KMS-11 (cell line): ENCODE results near the gene KLHL26.

Experiments used
- H2AFZ ChIP-seq: fragments of 200-600 bp; sonication (generic); 2 replicates; pipeline ENCODE4 v1.6.1; 2016; ENCODE audit warnings: antibody characterized with exemption, mixed run types, low read depth
- H3K27ac ChIP-seq: fragments of 200-600 bp; sonication (generic); 2 replicates; pipeline ENCODE4 v1.6.1; 2016; ENCODE audit warnings: mild to moderate bottlenecking, mixed run types
- H3K27me3 ChIP-seq: fragments of 200-600 bp; sonication (generic); 2 replicates; pipeline ENCODE4 v1.6.1; 2017; ENCODE audit warnings: mild to moderate bottlenecking, low read depth, mixed run types, moderate library complexity; ENCODE audit not compliant: insufficient read depth
- H3K36me3 ChIP-seq: fragments of 200-600 bp; sonication (generic); 2 replicates; pipeline ENCODE4 v1.6.1; 2017; ENCODE audit warnings: mild to moderate bottlenecking, mixed run types; ENCODE audit not compliant: insufficient read depth
- H3K4me1 ChIP-seq: fragments of 200-600 bp; sonication (generic); 2 replicates; pipeline ENCODE4 v1.6.1; 2016; ENCODE audit warnings: mild to moderate bottlenecking, low read depth, mixed run types; ENCODE audit not compliant: poor library complexity, severe bottlenecking
- H3K4me2 ChIP-seq: fragments of 200-600 bp; sonication (generic); 2 replicates; pipeline ENCODE4 v1.7.0; 2016; ENCODE audit warnings: mild to moderate bottlenecking, mixed run types
- H3K4me3 ChIP-seq: fragments of 200-600 bp; sonication (generic); IDR thresholded peaks from 2 replicates; pipeline ENCODE4 v1.6.1; 2017; ENCODE audit warnings: low read depth, low read length, mixed read lengths; ENCODE audit not compliant: insufficient read depth
- H3K79me2 ChIP-seq: fragments of 200-600 bp; sonication (generic); 2 replicates; pipeline ENCODE4 v1.6.1; 2016; ENCODE audit warnings: low read depth, mixed run types; ENCODE audit not compliant: insufficient read depth
- H3K9ac ChIP-seq: fragments of 200-600 bp; sonication (generic); 2 replicates; pipeline ENCODE4 v1.6.1; 2016; ENCODE audit warnings: mild to moderate bottlenecking, mixed run types
- H4K20me1 ChIP-seq: fragments of 200-600 bp; sonication (generic); 2 replicates; pipeline ENCODE4 v1.6.1; 2016; ENCODE audit warnings: mild to moderate bottlenecking, mixed run types; ENCODE audit not compliant: insufficient read depth
- TF ChIP-seq, protein P1 (sequence below): fragments of 200-600 bp; sonication (generic); conservative IDR thresholded peaks from 2 replicates; pipeline ENCODE4 v1.6.1; 2017; ENCODE audit warnings: low read depth, mild to moderate bottlenecking, antibody characterized with exemption, low read length, moderate library complexity, mixed read lengths

Gene KLHL26

DNA sequence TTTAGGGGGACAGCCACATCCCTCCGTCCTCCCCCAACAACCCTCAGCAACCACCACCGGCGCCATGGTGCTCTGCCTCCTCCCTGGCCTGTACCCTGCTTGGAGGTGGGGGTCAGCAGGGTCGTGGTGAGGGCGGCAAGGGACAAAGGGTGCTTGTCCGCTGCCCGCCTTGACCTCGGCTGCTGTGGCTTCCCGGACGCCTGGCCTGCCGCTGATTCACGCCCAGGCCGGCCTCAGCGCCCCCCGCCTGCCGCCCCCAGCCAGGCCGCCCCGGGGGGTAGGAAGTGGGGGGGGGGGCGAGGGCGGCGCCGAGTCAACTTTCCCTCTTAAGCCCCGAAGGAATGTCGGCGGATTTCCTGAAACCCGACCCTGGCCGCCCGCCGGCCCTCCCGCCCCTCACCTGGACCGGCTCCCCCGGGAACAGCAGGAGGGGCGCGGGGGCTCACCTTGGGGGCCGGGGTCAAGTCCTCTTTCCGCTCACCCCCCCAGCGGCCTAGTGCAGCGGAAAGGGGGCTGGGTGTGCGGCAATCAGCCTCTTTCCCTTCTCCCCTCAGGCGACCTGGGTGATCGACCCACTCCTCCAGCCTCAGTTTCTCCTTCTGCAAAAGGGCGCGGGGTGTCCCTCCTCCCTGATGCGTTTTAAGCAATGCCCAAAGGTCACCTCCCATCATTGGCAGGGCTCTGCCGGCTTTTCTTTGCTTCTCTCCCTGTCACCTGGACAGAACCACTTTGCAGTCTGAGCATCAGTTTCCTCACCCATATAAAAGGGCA, 26.1 kb upstream of the KLHL26 start:
- H3K4me3 ChIP-seq = no peak overlapping the region
- no peak overlapping the region for H3K9ac ChIP-seq
- no peak overlapping the region for H3K27ac ChIP-seq
- no peaks in the 10 kb centered on the region for H3K4me1 ChIP-seq
- H3K79me2 ChIP-seq = no peaks in the 10 kb centered on the region
- no peak overlapping the region for H2AFZ ChIP-seq
- no peaks in the 10 kb centered on the region for H3K36me3 ChIP-seq
- no peaks in the 10 kb centered on the region for H4K20me1 ChIP-seq
- TF ChIP-seq, protein P1, sequence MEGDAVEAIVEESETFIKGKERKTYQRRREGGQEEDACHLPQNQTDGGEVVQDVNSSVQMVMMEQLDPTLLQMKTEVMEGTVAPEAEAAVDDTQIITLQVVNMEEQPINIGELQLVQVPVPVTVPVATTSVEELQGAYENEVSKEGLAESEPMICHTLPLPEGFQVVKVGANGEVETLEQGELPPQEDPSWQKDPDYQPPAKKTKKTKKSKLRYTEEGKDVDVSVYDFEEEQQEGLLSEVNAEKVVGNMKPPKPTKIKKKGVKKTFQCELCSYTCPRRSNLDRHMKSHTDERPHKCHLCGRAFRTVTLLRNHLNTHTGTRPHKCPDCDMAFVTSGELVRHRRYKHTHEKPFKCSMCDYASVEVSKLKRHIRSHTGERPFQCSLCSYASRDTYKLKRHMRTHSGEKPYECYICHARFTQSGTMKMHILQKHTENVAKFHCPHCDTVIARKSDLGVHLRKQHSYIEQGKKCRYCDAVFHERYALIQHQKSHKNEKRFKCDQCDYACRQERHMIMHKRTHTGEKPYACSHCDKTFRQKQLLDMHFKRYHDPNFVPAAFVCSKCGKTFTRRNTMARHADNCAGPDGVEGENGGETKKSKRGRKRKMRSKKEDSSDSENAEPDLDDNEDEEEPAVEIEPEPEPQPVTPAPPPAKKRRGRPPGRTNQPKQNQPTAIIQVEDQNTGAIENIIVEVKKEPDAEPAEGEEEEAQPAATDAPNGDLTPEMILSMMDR = no peak
- H3K4me2 ChIP-seq = no peak overlapping the region
- peaks cover 90% of the 10 kb centered on the region for H3K27me3 ChIP-seq

DNA sequence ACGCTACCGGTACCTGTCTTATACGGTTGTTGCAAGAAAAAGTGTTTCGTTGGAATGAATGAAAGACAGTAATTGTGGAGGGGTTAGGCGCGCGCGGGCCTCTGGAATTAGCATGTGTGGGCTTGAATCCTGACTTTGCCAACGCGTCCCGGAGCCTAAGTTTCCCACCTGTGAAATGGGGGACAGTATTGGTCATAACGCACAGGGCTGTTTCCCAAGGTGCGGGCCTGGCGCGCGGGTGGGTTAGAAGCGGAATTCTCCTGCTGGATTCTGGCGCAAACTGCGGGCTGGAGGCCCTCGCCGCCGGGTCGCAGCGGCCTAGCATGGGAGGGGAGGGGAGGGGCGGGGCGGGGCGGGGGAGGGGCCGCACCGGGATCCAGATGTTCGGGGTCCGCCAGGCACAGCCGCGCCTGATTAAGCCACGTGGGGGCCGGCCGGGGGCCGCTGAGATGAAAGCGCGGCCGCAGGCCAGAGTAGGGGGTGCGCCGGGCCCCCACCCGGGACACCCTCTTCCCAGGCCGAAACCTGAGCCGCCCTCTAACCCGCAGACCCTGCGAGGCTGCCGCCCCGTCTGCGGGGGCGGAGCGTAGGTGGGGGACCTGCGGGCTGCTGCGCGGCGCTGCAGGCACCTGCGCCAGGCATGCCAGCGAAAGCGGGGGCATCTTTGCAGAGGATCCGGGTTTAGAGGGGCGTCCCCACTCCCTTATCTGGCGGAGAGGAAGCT, 25.3 kb upstream of the KLHL26 start:
- no peak overlapping the region for H2AFZ ChIP-seq
- H3K36me3 ChIP-seq = no peaks in the 10 kb centered on the region
- H4K20me1 ChIP-seq = no peaks in the 10 kb centered on the region
- no peaks in the 10 kb centered on the region for H3K4me1 ChIP-seq
- H3K4me3 ChIP-seq = no peak overlapping the region
- H3K27ac ChIP-seq = no peak overlapping the region
- peak overlapping the region; percentile 63; the same call in 1 of the 2 replicates for H3K4me2 ChIP-seq
- H3K9ac ChIP-seq = no peak overlapping the region
- no peaks in the 10 kb centered on the region for H3K79me2 ChIP-seq
- peaks cover 90% of the 10 kb centered on the region for H3K27me3 ChIP-seq
- TF ChIP-seq, protein P1 = no peak

DNA sequence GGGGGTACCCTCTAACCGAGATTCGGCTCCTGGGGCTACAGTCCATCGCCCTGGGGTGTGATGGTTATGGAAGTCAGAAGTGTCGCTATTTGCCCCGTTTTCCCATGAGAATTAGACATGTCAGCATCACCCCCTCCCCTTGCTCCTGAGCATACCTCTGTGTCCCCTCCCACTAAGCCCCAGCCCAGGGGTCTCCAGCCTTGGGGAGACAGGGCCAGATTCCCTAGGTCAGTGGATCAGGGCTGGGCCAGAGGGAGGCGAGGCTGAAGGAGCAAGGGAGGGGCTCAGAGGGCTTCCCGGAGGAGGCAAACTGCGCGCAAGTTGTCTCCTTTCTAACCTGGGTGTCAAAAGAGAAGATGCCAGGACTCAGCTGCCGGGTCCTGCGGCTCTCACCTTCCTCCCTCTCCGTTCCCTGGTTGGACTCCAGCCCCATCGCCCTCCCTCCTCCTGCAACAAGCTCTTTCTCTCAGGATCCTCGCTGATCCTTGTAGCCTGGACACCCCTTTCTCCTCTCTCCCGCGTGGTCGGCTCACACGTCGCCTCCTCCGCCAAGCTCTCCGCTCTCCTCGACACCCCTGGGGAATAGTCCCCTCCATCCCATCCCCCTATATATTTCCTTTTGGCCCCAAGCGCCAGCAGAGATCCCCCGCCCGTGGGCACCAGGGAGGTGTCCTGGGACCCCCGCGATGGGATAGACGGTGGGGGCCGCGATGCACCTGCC, 24.6 kb upstream of the KLHL26 start:
- H3K36me3 ChIP-seq = no peaks in the 10 kb centered on the region
- TF ChIP-seq, protein P1 = no peak
- peak overlapping the region; percentile 63; the same call in 1 of the 2 replicates for H3K4me2 ChIP-seq
- H3K27me3 ChIP-seq = peaks cover 94% of the 10 kb centered on the region
- no peak overlapping the region for H3K27ac ChIP-seq
- H3K79me2 ChIP-seq = no peaks in the 10 kb centered on the region
- H2AFZ ChIP-seq = peak overlapping the region; percentile 41; the same call in 1 of the 2 replicates
- no peak overlapping the region for H3K9ac ChIP-seq
- H4K20me1 ChIP-seq = no peaks in the 10 kb centered on the region
- H3K4me3 ChIP-seq = no peak overlapping the region
- no peaks in the 10 kb centered on the region for H3K4me1 ChIP-seq

DNA sequence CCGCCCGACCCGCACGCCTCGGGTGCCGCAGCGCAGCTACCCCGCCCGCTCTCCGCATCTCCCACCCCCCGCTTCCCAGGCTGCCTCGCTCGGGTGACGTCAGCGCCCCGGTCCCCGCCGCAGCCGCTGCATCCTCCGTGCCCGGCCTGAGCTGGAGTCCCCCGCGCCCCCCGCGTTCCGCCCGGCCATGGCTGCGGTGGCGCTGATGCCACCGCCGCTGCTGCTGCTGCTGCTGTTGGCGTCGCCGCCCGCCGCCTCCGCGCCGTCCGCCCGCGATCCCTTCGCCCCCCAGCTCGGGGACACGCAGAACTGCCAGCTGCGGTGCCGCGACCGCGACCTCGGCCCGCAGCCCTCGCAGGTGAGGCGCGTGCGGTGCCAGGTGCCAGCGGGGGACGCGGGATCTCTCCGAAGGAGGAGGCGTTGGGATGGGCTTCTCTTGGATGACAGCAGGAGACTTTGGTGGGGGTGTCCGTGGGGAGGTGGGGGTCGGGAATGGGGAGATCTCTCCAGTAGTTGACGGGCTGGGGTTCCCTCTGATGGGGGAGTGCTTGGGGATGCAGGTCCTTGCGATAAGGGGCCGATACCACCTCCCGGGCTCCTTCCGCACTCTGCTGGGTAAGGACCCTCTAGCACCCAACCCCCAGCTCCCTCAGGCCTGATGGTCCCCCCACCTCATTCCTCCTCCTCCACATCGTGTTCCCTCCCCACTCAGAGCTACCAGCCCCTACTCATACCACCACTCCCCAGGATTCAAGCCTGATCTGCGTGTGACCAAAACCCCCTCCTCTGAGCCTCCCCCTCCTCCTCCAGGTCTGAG, 23.8 kb upstream of the KLHL26 start, which contains the start of gene TMEM59L:
TSS of gene TMEM59L (plus strand) at position 99 of the 817 bp plus-strand sequence. CDS start at position 188, 89 bp downstream.
- no peak within 1 kb of the TSS for H3K27ac ChIP-seq

More for the DNA sequence above, 23.8 kb upstream of the KLHL26 start, which contains the start of gene TMEM59L:
- no peaks in the 10 kb centered on the region for H4K20me1 ChIP-seq
- H3K4me2 ChIP-seq = peak within 1 kb of the TSS; percentile 63; the same call in 1 of the 2 replicates
- peaks cover 93% of the 10 kb centered on the region for H3K27me3 ChIP-seq
- H3K4me1 ChIP-seq = no peaks in the 10 kb centered on the region
- TF ChIP-seq, protein P1 = no peak
- no peaks in the 10 kb centered on the region for H3K36me3 ChIP-seq
- no peaks in the 10 kb centered on the region for H3K79me2 ChIP-seq
- H3K9ac ChIP-seq = no peak within 1 kb of the TSS
- peak within 1 kb of the TSS; percentile 41 for H2AFZ ChIP-seq
- H3K4me3 ChIP-seq = no peak within 1 kb of the TSS
